HG03139 (cell line): ENCODE data around the gene ZNF197.
"Not testable (repeated sequence)": the region's sequence is repeated elsewhere in the genome, so short reads cannot be mapped to it uniquely, and the experiment has no call there.

Experiments
- ATAC-seq: cut with Tn5 transposase; IDR thresholded peaks from one replicate; pipeline ENCODE4 v1.9.1; 2021; ENCODE audit not compliant: unreplicated experiment

Gene ZNF197

DNA sequence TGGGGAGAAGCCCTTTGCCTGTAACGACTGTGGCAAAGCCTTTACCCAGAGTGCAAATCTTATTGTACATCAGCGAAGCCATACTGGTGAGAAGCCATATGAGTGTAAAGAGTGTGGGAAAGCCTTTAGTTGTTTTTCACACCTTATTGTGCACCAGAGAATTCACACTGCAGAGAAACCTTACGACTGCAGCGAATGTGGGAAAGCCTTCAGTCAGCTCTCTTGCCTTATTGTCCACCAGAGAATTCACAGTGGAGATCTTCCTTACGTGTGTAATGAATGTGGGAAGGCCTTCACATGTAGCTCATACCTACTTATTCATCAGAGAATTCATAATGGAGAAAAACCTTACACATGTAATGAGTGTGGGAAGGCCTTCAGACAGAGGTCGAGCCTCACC is 34.6 kb downstream of the ZNF197 start:
- ATAC-seq = no peak

DNA sequence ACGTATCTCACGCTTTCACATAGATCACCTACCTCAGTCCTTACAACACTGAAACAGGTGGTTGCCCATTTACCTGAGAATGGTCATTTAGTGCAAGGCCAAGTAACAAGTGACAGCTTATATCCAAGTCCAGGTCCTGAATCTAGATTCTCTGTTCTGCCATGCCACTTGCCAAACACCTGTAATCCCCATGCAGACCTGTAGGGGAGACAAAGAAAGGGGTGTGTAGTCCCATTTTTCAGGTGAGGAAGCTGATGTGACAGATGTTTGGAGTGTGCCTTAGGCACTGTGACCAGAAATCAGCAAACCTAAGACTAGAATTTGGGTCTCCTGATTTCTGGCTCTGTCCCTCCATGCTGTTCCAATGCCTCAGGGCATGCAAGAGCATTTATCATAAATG is 36.4 kb downstream of the ZNF197 start:
- ATAC-seq = no peak

DNA sequence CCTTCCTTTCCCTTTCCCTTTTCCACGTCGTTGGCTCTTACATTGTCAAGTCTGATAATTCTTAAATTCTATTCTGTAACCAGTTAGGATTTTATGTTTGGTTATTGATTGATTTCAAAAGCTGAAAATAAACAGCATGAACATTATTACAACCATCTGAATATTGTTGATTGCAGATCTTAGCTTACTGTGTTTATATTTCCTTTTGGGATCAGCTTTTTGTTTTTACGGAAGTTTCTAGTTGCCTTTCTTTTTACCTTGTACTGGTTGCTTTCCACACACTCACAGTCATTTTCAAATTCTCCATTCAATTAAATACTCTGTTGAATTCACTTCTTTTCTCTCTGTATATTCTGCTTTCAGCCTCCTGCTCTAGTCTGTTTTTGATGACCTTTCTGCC is 40.3 kb downstream of the ZNF197 start:
- ATAC-seq = no peak

DNA sequence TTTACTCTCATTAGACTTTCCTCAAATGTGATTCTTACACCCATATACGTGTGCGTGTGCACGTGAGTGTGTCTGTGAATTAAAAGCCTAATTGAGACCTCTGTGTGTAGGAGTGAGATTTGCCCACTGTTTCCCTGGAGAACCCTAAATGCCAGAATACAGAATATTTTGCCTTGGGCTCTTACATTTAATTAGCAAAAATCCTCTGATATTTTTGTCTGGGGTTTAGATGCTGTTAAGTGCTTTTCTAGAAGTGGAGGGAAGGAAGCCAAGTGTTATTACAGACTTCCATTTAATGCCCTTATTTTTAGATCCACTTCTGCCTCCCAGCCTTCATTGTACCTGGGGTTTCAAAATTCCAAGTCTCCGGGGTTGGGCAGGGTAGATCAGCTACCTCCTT is 41.5 kb downstream of the ZNF197 start:
- ATAC-seq = no peak

DNA sequence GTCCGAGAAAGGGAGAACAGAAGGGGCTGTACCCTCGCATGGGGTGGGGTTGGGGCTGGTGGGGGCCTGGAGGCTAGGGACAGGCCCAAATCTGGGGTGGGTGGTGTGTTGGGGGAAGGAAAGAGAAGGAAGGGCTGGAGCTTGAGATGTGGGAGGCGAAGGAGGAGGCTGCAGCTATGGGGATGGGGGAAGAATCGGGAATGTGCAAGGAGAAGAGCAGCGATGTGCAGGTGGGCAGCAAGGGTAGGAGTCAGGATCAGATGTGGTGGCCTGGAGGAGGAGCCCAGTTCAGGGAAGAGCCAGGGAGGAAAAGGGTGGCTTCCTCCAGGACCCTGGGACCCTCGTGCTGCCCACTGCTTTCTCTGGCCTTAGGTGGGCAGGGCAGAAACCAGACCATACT is 44.9 kb downstream of the ZNF197 start:
- ATAC-seq = no peak

DNA sequence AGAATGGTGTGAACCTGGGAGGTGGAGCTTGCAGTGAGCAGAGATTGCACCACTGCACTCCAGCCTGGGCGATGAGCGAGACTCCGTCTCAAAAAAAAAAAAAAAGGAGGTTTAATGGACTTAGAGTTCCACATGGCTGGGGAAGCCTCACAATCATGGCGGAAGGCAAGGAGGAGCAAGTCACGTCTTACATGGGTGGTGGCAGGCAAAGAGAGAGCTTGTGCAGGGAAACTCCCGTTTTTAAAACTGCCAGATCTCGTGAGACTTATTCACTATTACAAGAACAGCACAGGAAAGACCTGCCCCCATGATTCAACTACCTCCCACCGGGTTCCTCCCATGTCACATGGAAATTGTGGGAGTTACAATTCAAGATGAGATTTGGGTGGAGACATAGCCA is 48.6 kb downstream of the ZNF197 start:
- ATAC-seq = not testable (repeated sequence)

DNA sequence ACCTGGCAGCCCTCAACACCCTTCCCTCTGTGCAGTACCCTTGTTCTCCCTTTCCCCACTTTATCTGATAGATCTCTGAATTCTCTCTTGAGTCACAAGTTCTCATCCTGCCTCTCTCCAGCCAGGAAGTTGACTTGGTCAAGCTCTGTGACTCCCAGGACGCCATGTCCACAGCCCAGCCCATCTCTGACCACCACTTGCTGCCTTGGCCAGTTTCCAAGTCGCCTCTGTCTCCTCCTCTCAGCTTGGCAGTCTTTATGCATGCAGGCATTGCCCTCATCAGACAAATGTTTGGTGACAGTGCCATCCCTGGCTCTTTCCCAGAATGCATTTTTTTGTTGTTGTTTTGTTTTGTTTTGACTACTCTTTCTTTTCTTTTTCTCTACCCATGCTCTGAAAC is 49.4 kb downstream of the ZNF197 start:
- ATAC-seq = no peak

DNA sequence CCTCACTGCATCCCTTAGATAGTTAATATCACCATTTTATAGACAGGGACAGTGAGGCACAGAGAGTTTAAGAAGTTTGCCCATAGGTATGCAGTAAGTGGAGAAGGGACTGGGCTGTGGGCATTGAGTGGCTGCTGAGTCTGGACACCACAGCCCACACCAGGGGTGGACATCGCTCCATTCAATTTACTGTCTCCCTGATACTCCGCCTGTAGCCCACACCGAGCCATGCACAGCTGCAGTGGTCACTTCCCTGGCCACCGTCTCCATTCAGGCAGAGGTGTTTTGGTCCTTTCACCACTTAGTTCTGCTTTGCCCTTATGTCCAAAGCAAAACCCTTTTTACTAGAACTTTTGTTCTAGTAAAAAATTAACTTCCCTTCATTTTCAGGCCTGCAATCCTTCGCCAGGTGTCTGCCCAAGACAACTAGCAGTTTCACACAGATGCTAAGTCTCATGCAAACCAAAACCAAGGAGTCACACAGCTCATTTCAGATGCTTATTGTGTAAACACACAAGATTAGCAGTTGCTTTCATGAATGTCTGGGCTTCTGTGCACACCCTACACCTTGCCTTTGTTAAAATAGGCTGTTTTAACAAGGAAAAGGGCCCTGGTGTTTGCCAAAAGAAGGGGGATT is 53.8 kb downstream of the ZNF197 start:
- ATAC-seq = no peak

DNA sequence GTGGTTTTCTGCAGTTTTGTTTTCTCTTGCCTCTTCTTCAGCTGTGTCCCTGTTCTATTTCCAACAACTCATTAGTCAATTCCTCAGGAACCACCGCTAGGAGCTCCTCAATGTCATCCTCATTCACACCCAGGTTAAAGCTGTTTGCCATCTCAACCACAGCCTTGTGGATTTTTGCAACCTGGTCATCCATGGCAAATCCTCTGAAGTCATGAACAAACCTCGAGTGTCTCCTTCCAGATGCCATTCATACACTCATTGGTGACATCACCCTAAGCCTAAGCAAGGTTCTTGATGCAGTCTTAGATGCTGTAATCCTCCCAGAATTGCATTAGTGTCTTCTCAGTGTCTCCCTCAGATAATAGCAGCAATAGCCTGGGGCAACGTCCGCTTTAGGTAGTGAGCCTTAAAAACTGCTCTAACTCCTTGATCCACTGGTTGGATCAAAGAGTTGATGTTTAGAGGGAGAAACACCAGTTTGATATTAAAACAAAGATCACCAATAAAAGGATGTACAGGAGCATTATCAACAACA is 56.2 kb downstream of the ZNF197 start:
- ATAC-seq = no peak

DNA sequence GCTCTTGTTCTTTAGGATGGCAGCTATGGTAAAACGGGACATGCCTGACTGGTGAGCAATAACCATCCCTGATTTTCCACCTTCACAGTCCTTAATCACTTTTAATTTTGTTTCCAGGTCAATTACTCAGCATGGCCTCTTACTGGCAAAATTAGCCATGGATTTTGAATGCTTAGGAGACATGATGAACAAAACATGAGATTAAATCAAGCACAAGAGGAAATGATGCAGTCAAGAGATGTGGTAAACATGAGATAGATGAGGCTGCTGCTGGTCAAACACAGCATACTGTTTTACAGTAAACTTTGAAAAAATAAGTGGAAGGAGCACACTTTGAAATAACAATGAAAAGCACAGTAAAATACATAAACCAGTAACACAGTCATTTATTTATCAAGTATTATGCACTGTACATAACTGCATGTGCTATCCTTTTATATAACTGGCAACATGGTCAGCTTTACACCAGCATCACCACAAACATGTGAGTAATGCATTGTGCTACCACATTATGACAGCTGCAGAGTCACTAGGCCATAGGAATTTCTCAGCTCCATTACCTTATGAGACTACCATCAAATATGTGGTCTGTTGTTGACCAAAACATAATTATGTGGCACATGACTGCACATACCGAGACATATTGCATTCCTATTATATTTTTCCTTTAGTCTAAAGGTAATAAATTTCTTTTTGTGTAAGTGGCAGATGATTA is 57.5 kb downstream of the ZNF197 start:
- no peak for ATAC-seq

DNA sequence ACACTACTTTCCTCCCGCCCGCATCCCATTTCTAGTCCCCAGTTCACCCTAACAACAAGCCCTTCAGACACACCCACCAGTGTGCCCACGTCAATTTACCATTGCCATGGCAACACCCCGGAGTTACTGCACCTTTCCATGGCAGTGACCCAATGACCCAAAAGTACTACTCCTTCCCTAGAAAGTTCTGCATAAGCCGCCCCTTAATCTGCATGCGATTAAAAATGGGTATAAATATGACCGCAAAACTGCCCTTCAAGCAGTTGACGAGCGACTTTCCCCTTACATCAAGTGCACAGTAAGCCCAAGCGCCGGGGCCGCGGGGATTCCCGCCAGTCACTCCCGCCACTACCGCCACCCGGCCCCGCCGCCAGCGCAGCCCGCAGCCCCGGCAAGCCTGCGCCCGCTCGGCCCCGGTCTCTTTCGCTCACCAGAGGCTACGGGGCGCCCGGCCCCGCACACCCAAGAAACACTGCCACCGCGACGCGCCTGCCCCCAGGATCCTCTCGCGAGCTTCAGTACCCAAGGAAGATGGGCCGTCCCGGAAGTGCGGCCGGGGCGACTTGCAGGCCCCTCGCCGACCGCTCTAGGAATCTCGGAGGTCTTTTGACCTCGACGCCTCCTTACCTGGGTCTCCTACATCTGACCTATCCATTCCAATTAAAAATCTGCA is 60.4 kb downstream of the ZNF197 start:
- peak; percentile 92 for ATAC-seq

DNA sequence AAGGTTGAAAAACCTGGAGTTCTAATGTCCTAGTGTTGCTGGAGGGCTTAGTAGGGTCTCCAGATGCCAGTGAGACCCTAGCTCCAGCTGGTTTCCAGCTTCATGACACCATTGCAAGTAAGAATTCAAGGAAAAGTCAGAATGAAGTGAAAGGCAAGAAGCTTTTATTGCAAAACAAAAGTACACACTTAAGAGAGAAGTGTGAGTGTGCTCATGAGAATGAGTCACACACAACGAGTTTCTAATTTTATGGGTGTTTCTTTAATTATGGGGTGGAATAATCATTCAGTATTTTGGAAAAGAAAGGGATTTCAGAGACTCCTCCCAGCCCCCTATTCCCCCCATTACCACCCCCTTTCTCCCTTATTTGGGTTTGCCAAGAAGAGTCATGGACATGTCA is 63.1 kb downstream of the ZNF197 start:
- ATAC-seq = no peak
